Aorta (tissue), 5 donors: ENCODE measurements around the gene CIRBP. TPM values are rescaled to one million over a fixed set of nuclear protein-coding genes. Genes with fewer than 3 reads are reported as not detected.

Experiments
- ATAC-seq: fragments of 200-7000 bp; cut with Tn5 transposase; one replicate; pipeline ENCODE4 v1.9.1; 2022; ENCODE audit warnings: moderate library complexity; ENCODE audit not compliant: low FRiP score
- DNase-seq, 2 donors: peaks; one replicate each; pipeline ENCODE4 v3.0.0-alpha.2; 2020
- H3K27ac ChIP-seq, 2 donors: one replicate each; pipeline ENCODE4 v1.5.1; 2013; ENCODE audit warnings: low read length in 2 of 2, mild to moderate bottlenecking in 2 of 2, moderate library complexity in 2 of 2, control low read depth in 1 of 2, inconsistent platforms in 1 of 2, low read depth in 1 of 2
- H3K27me3 ChIP-seq, 2 donors: one replicate each; pipeline ENCODE4 v1.6.1; 2013; ENCODE audit warnings: control low read depth in 1 of 2, low read length in 1 of 2, mild to moderate bottlenecking in 1 of 2, moderate library complexity in 1 of 2; ENCODE audit not compliant: insufficient read depth in 2 of 2, control insufficient read depth in 1 of 2
- H3K36me3 ChIP-seq, 2 donors: one replicate each; pipeline ENCODE4 v1.6.1; 2013; ENCODE audit warnings: control low read depth in 1 of 2, low read length in 1 of 2, mild to moderate bottlenecking in 1 of 2; ENCODE audit not compliant: insufficient read depth in 2 of 2, control insufficient read depth in 1 of 2
- H3K4me1 ChIP-seq, 2 donors: one replicate each; pipeline ENCODE4 v1.6.1; 2013; ENCODE audit warnings: low read length in 2 of 2, control low read depth in 1 of 2, mild to moderate bottlenecking in 1 of 2, moderate library complexity in 1 of 2; ENCODE audit not compliant: insufficient read depth in 2 of 2, control insufficient read depth in 1 of 2
- H3K4me3 ChIP-seq, 2 donors: one replicate each; pipeline ENCODE4 v1.5.1; 2013; ENCODE audit warnings: low read length in 2 of 2, control low read depth in 1 of 2, mild to moderate bottlenecking in 1 of 2
- H3K9me3 ChIP-seq: one replicate; pipeline ENCODE4 v1.6.1; 2013; ENCODE audit warnings: mild to moderate bottlenecking, low read length; ENCODE audit not compliant: control insufficient read depth
- WGBS, 2 donors: extraction: QIAGEN DNeasy Blood & Tissue Kit; methylation state at CpG; one replicate each; pipeline ENCODE4 v1.1.7; 2013; 5-methylcytosine and 5-hydroxymethylcytosine counted together
- intact Hi-C, 2 donors: fragments of 100-400 bp; cut with DNase I; formaldehyde crosslinking; loops; one replicate each; pipeline versions ENCODE4 v1.14.2 to v1.15.0; 2022
- polyA plus RNA-seq, 2 donors: library from polyadenylated mRNA; stranded (reverse); fragments of 200-250 nt; gene quantifications; one replicate each; pipeline ENCODE4 v1.2.3, GENCODE V29; 2013
- total RNA-seq, 2 donors: library from RNA; stranded (reverse); fragmentation: NEBNext Ultra II Directional; extraction: Animal tissue kit (Norgen Biotek cat#: 25700); gene quantifications; one replicate each; pipeline ENCODE4 v1.2.1, GENCODE V29; 2021
- donor health status: healthy with polysubstance abuse.
- donor health status: Bipolar disorder and iron deficiency.
- donor health status: DM: no; HTN: no; CAD: no.
- donor health status: DM: no; HTN: no; CAD: no.
- donor health status: DM: yes; HTN: yes; CAD: no.

CIRBP gene
- total and polyA plus RNA-seq, 4 donors = 252 to 1,634 (median 394) TPM

DNA sequence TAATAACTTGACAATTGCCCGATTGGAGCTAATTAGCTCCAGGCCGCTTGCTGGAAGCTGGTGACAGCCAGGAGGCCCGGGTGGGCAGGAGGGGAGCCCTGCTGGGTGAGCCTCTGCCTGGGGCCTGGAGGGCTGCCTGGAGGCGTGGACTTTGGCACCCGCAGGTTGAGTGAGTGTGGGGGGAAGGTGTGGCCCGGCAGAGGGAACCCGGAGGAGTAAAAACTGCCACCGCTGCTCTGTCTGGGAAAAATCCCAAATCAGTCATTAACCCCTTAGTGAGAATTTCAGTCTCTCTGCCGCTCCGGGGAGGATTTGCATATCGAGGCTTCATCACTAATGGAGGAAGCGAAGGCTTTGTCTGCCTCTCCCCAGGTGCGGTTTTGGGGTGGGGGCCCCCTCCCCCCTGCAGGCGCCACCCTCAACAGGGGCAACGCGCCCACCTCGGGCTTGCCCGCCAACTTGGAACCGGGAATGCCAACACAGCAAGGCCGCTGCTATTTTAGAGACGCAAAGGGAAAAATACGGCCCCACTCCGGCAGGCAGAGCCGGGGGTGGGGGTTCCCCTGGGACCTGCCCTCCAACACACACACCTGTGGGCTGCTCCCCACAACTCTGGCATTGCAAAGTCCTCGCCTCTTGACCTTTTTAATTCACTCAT is 22.8 kb downstream of the CIRBP start:
- no peaks in the 10 kb centered on the region for H3K4me1 ChIP-seq
- no peaks in the 10 kb centered on the region for H3K36me3 ChIP-seq
- no peaks in the 10 kb centered on the region for H3K9me3 ChIP-seq
- no peaks in the 10 kb centered on the region for H3K27me3 ChIP-seq
- H3K27ac ChIP-seq = no peak overlapping the region
- H3K4me3 ChIP-seq = no peak overlapping the region
- no peak for ATAC-seq
- 22 to 36% methylated on average over 24 to 25 of the region's 25 CpGs for WGBS, 2 donors
- intact Hi-C loops = no loop called here
- no peak for DNase-seq

- DNase-seq (no peak), ATAC-seq (no peak)
- Histone ChIP-seq H3K9me3 (no peaks in the 10 kb centered on the region), H3K27me3 (no peaks in the 10 kb centered on the region), H3K4me3 (no peak overlapping the region), H3K36me3 (no peaks in the 10 kb centered on the region), H3K4me1 (no peaks in the 10 kb centered on the region), H3K27ac (no peak overlapping the region)
- intact Hi-C loops = no loop called here
- WGBS, 2 donors = 86 to 87% methylated on average over 17 of the region's 17 CpGs
Observed at GRCh38 chr19:1292419-1293151, 23.5 kb downstream of the CIRBP start.

DNA sequence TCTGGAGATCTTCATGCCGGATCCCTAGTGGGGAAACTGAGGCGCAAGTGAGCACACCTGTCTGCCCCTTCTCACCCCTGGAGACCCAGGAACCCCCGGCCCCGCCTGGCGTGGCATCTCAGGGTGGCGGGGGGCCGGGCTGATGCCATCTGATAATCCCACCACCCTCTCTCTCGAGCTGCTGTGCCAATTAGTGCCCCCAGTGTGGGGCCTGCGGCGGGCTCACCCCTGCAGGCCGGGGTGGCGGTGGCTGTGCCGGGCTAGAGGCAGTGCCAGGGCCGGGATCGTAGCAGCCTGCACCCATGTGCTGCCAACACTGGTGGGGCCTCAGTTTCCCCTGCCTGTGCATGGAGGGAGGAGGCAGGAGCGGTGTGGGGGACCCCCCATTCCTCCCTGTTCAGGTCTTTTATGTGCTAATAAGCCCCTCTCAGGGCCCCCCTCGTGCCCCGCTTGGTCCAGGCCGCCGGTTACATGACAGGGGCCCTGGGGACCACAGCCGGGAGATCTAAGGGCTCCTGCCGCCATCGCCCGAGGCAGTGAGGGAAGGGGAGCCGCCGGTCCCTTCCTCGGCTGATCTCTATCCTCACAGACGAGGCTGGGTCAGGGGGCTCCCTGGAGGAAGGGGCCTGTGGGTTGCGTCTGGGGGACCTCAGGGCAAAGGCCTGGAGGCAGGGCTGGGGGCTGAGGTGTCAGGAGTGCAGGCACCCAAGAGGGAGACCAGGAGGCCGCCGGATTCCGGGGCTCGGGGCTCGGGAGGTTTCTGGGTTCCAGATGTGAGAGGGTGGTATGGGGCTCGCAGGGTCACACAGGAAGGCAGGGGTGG is 24.9 kb downstream of the CIRBP start:
- Histone ChIP-seq H3K4me1 (no peaks in the 10 kb centered on the region), H3K27me3 (no peaks in the 10 kb centered on the region)
- ATAC-seq = no peak

GRCh38 chr19:1294688-1295087 is 25.6 kb downstream of the CIRBP start:
- ATAC-seq = no peak
- Histone ChIP-seq H3K36me3 (no peaks in the 10 kb centered on the region), H3K9me3 (no peaks in the 10 kb centered on the region), H3K27ac (no peak overlapping the region), H3K27me3 (no peaks in the 10 kb centered on the region), H3K4me1 (no peaks in the 10 kb centered on the region), H3K4me3 (no peak overlapping the region)
- intact Hi-C loops = no loop called here
- DNase-seq = no peak
- 72 to 74% methylated on average over 14 of the region's 14 CpGs for WGBS, 2 donors

More for the DNA sequence above, 24.9 kb downstream of the CIRBP start:
- Histone ChIP-seq H3K9me3 (no peaks in the 10 kb centered on the region), H3K4me3 (no peak overlapping the region), H3K27ac (no peak overlapping the region), H3K36me3 (no peaks in the 10 kb centered on the region)
- no peak for DNase-seq
- intact Hi-C loops = no loop called here
- WGBS, 2 donors = 82 to 88% methylated on average over 30 to 35 of the region's 35 CpGs

- no peak overlapping the region for H3K4me3 ChIP-seq
- no peak overlapping the region for H3K27ac ChIP-seq
- H3K27me3 ChIP-seq = no peaks in the 10 kb centered on the region
- intact Hi-C loops = no loop called here
- no peaks in the 10 kb centered on the region for H3K9me3 ChIP-seq
- ATAC-seq (no peak), DNase-seq (no peak)
- 13 to 14% methylated on average over 45 to 82 of the region's 82 CpGs for WGBS, 2 donors
- H3K36me3 ChIP-seq = no peaks in the 10 kb centered on the region
- no peaks in the 10 kb centered on the region for H3K4me1 ChIP-seq
Observed at GRCh38 chr19:1295169-1296012, 26.3 kb downstream of the CIRBP start.

- intact Hi-C loops = no loop called here
- Histone ChIP-seq H3K36me3 (no peaks in the 10 kb centered on the region), H3K4me3 (no peak overlapping the region), H3K4me1 (no peaks in the 10 kb centered on the region), H3K27ac (no peak overlapping the region), H3K27me3 (no peaks in the 10 kb centered on the region), H3K9me3 (no peaks in the 10 kb centered on the region)
- no peak for ATAC-seq
- no peak for DNase-seq
- WGBS, 2 donors = 79 to 81% methylated on average over 13 of the region's 13 CpGs
Observed at GRCh38 chr19:1296078-1296477, 26.9 kb downstream of the CIRBP start.

- ATAC-seq (no peak), DNase-seq (no peak)
Observed at GRCh38 chr19:1296575-1297271, 27.6 kb downstream of the CIRBP start.

GRCh38 chr19:1298235-1298634 is 29.1 kb downstream of the CIRBP start:
- Histone ChIP-seq H3K27ac (no peak overlapping the region), H3K36me3 (no peaks in the 10 kb centered on the region), H3K27me3 (no peaks in the 10 kb centered on the region), H3K4me1 (no peaks in the 10 kb centered on the region), H3K4me3 (no peak overlapping the region), H3K9me3 (no peaks in the 10 kb centered on the region)
- no peak for DNase-seq
- WGBS, 2 donors = 87 to 94% methylated on average over 8 of the region's 8 CpGs
- intact Hi-C loops = no loop called here
- no peak for ATAC-seq

More at GRCh38 chr19:1296575-1297271, 27.6 kb downstream of the CIRBP start:
- Histone ChIP-seq H3K4me1 (no peaks in the 10 kb centered on the region), H3K27ac (no peak overlapping the region), H3K9me3 (no peaks in the 10 kb centered on the region), H3K36me3 (no peaks in the 10 kb centered on the region), H3K27me3 (no peaks in the 10 kb centered on the region), H3K4me3 (no peak overlapping the region)
- intact Hi-C loops = no loop called here
- 88 to 89% methylated on average over 24 of the region's 24 CpGs for WGBS, 2 donors
